Esophagus squamous epithelium (tissue), 5 donors: ENCODE results near the gene C10orf120. TPM values are rescaled to one million over a fixed set of nuclear protein-coding genes. Genes with fewer than 3 reads are reported as not detected.

Experiments
- DNase-seq: peaks from one replicate; lab custom pipeline; 2025; lab: John Stamatoyannopoulos, UW
- H3K27ac ChIP-seq, 4 donors: fragments of 200-600 bp; sonication (generic); one replicate each; pipeline ENCODE4 v1.5.1; 2016 to 2019; ENCODE audit warnings: mild to moderate bottlenecking in 1 of 4
- H3K27me3 ChIP-seq, 4 donors: fragments of 200-600 bp; sonication (generic); 1 replicate in 3 of 4; 2 replicates in 1 of 4; pipeline versions ENCODE4 v1.5.1 to v1.6.0; 2017 to 2021; ENCODE audit warnings: antibody characterized with exemption in 1 of 4
- H3K36me3 ChIP-seq, 3 donors: fragments of 200-600 bp; sonication (generic); one replicate each; pipeline ENCODE4 v1.5.1; 2016 to 2019
- H3K4me1 ChIP-seq, 3 donors: fragments of 200-600 bp; sonication (generic); one replicate each; pipeline ENCODE4 v1.5.1; 2017 to 2019
- H3K4me3 ChIP-seq, 4 donors: fragments of 200-600 bp; sonication (generic); 1 replicate in 3 of 4; 2 replicates in 1 of 4; pipeline ENCODE4 v1.5.1; 2016 to 2019; ENCODE audit warnings: mild to moderate bottlenecking in 2 of 4, moderate library complexity in 1 of 4
- H3K9me3 ChIP-seq, 3 donors: fragments of 200-600 bp; sonication (generic); one replicate each; pipeline ENCODE4 v1.5.1; 2016 to 2019
- POLR2A ChIP-seq, 4 donors: fragments of 450-650 bp; IDR thresholded peaks; one replicate each; pipeline ENCODE4 v1.6.1; 2017; ENCODE audit warnings: antibody characterized with exemption in 4 of 4, mild to moderate bottlenecking in 4 of 4, moderate library complexity in 3 of 4
- WGBS, 2 donors: methylation state at CpG; one replicate each; pipeline ENCODE4 v1.1.5; 2018; 5-methylcytosine and 5-hydroxymethylcytosine counted together
- intact Hi-C: fragments of 100-400 bp; cut with DNase I; formaldehyde crosslinking; loops from one replicate; pipeline ENCODE4 v1.15.0; 2022
- total RNA-seq, 4 donors: library from RNA; depleted of rRNA; stranded (reverse); fragments of >200 nt; gene quantifications; one replicate each; pipeline ENCODE4 v1.1.0, GENCODE V29; 2016
- TF ChIP-seq, protein P1 (sequence below), 6 experiments: fragments of 450-650 bp in 4 of 6; fragments of 200-600 bp in 2 of 6; sonication (generic) in 2 of 6; IDR thresholded peaks; one replicate each; pipeline ENCODE4 v1.5.1; 2016 to 2019; ENCODE audit warnings: antibody characterized with exemption in 6 of 6, mild to moderate bottlenecking in 4 of 6, moderate library complexity in 4 of 6
- donor health status: DM: yes; HTN: yes; CAD: no.

C10orf120 gene
- total RNA-seq, 4 donors from 2014 or later: not detected

DNA sequence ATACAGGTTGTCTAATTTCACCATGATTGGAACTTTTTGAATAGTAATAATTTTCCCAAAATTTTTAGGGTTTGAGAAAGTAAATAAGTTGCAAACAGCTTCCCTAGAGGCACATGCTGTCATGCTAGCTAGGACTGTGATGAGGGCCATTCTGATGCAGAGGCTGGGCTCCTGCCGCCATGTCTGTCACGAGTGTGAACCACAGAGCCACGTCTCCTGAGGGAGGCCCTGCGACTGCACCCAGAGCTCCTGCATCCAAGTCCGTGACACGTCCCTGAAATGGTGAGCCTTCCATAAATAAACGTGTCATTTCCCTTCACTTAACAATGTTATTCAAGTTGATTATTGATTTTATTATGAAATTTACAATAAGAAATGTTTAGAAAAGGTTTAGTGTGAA is 40.0 kb downstream of the C10orf120 start:
- no peak for TF ChIP-seq POLR2A (IDR thresholded peaks at IDR 0.05)
- TF ChIP-seq, protein P1, sequence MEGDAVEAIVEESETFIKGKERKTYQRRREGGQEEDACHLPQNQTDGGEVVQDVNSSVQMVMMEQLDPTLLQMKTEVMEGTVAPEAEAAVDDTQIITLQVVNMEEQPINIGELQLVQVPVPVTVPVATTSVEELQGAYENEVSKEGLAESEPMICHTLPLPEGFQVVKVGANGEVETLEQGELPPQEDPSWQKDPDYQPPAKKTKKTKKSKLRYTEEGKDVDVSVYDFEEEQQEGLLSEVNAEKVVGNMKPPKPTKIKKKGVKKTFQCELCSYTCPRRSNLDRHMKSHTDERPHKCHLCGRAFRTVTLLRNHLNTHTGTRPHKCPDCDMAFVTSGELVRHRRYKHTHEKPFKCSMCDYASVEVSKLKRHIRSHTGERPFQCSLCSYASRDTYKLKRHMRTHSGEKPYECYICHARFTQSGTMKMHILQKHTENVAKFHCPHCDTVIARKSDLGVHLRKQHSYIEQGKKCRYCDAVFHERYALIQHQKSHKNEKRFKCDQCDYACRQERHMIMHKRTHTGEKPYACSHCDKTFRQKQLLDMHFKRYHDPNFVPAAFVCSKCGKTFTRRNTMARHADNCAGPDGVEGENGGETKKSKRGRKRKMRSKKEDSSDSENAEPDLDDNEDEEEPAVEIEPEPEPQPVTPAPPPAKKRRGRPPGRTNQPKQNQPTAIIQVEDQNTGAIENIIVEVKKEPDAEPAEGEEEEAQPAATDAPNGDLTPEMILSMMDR (IDR thresholded peaks at IDR 0.05): no peak
- Histone ChIP-seq H3K4me1 (no peaks in the 10 kb centered on the region), H3K27ac (no peak overlapping the region), H3K36me3 (no peaks in the 10 kb centered on the region), H3K27me3 (peaks cover 0 to 29% (median 0%) of the 10 kb centered on the region in 4 donors), H3K4me3 (no peak overlapping the region), H3K9me3 (no peaks in the 10 kb centered on the region)
- intact Hi-C loops: no loop called here
- no peak for DNase-seq
- whole genome bisulfite sequencing, 2 donors: 62 to 74% methylated on average over 7 of the region's 7 CpGs

DNA sequence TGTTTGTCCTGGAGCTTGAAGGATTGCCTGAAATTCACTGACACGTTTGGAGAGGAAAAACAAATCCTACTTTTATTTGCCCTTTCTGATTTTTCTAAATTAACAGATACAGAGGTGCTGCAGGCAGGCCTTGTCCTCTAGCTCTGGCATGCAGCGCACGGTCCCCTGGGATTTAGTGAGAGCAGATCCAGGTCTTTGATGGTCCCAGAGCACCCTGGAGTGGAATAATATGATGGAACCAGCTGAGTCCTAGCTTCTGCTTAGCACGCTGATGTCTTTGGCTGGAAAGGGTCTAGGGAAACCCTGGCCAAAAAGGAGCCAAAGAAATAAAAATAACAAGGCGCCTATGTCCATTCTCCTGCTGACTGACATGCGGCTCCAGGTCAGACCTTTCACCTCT is 40.5 kb downstream of the C10orf120 start:
- TF ChIP-seq POLR2A (IDR thresholded peaks at IDR 0.05): no peak
- TF ChIP-seq, protein P1 (IDR thresholded peaks at IDR 0.05): no peak
- no peak for DNase-seq
- Histone ChIP-seq H3K4me3 (no peak overlapping the region), H3K4me1 (no peaks in the 10 kb centered on the region), H3K27ac (no peak overlapping the region), H3K36me3 (no peaks in the 10 kb centered on the region), H3K27me3 (peaks cover 0 to 25% (median 0%) of the 10 kb centered on the region in 4 donors), H3K9me3 (no peaks in the 10 kb centered on the region)
- 66 to 75% methylated on average over 4 to 6 of the region's 6 CpGs for WGBS, 2 donors
- intact Hi-C loops: no loop called here

DNA sequence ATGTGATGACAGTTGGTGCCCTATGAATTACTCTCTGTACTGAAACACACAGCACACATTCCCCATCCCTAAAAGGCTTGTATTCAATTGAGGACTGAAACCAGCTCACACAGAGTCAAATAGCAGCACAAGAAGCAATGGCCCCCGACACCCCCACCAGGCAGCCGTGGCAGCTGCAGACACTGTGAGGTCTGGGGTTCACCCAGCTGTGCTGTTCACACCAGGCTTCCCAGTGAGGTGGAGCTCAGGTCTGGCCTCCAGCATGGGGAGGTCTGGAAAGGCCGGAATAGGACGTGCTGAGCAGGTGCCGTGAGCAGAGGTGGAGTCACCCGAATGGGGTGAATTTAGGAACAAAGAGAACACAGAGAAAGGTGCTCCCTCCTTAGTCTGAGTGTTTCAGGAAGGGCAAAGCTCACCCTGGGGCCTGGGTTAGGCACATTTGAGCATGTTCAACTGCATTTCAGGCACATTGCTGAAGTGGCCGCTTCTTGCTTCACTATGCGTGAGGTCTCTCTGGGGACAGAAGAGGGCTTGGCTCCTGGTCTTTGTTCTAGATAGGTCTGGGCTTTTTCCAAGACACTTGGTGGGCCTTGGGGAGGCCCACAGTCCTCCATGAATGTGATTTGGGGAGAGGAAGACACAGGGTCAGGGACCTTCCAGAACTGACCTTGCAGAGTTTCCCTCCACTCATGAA is 41.1 kb downstream of the C10orf120 start:
- DNase-seq: no peak
- WGBS, 2 donors: 71 to 86% methylated on average over 6 to 7 of the region's 8 CpGs
- Histone ChIP-seq H3K4me1 (no peaks in the 10 kb centered on the region), H3K4me3 (no peak overlapping the region), H3K36me3 (no peaks in the 10 kb centered on the region), H3K27me3 (peaks cover 0 to 18% (median 0%) of the 10 kb centered on the region in 4 donors), H3K27ac (no peak overlapping the region), H3K9me3 (no peaks in the 10 kb centered on the region)
- TF ChIP-seq, protein P1 (IDR thresholded peaks at IDR 0.05): no peak
- TF ChIP-seq POLR2A (IDR thresholded peaks at IDR 0.05): no peak
- intact Hi-C loops: no loop called here

DNA sequence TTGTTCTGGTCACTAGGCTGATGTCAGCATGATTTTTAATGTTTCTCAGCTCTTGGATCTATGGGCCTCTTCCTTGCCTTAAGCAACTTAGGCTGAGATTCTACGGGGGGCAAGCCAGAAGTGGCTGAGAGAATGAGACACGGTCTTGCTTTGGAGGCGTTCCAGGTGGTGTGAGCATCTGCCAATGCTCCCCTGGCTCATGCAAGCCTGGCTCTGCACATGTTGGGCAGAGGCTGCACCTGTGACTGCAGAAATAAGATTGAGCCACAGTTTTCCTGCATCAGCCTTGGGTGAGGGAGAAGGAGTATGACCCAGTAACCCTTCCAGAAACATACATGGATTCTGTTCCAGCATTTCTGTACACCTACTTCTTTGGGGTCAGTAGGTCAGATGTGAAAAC is 41.9 kb downstream of the C10orf120 start:
- TF ChIP-seq POLR2A (IDR thresholded peaks at IDR 0.05): no peak
- TF ChIP-seq, protein P1 (IDR thresholded peaks at IDR 0.05): no peak
- no peak for DNase-seq

DNA sequence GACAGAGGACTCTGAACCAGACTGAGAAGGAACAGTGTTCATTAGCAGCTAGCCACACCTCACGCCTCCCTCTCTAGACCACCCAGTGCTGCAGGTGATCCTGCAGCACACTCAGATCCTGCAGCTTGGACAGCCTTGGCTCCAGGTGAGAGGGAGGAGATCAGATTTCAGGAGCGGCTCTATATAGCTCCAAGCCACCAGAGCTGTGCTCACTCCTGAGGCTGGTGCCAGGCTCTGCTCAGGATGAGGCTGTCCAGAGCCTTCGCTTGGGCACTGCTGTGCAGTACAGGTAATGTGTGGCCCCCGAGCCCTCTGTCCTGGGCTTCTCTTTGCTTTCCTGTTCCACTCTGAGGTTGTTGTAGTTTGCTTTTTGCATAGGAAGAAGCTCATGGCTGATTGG is 42.4 kb downstream of the C10orf120 start:
- no peak for DNase-seq

More for the DNA sequence above, 41.9 kb downstream of the C10orf120 start:
- Histone ChIP-seq H3K4me3 (no peak overlapping the region), H3K36me3 (no peaks in the 10 kb centered on the region), H3K27ac (no peak overlapping the region), H3K4me1 (no peaks in the 10 kb centered on the region), H3K27me3 (peaks cover 0 to 16% (median 0%) of the 10 kb centered on the region in 4 donors), H3K9me3 (no peaks in the 10 kb centered on the region)
- intact Hi-C loops: no loop called here
- WGBS, 2 donors: 31 to 33% methylated on average over 3 of the region's 3 CpGs

More for the DNA sequence above, 42.4 kb downstream of the C10orf120 start:
- Histone ChIP-seq H3K4me3 (no peak overlapping the region), H3K36me3 (no peaks in the 10 kb centered on the region), H3K27ac (no peak overlapping the region), H3K4me1 (no peaks in the 10 kb centered on the region), H3K9me3 (no peaks in the 10 kb centered on the region), H3K27me3 (peaks cover 0 to 19% (median 0%) of the 10 kb centered on the region in 4 donors)
- TF ChIP-seq POLR2A (IDR thresholded peaks at IDR 0.05): no peak
- intact Hi-C loops: no loop called here
- 75 to 78% methylated on average over 2 to 3 of the region's 4 CpGs for WGBS, 2 donors
